NCI-H446 treated with DMSO at 0.1 percent for 48 hours (cell line): ENCODE measurements around the gene CFAP61.

ENCODE experiments used
- DNase-seq: peaks from one replicate; lab custom pipeline; 2025; lab: John Stamatoyannopoulos, UW

CFAP61 gene

GRCh38 chr20:20364593-20365479 lies 312.5 kb downstream of the CFAP61 start:
- no peak for DNase-seq

DNA sequence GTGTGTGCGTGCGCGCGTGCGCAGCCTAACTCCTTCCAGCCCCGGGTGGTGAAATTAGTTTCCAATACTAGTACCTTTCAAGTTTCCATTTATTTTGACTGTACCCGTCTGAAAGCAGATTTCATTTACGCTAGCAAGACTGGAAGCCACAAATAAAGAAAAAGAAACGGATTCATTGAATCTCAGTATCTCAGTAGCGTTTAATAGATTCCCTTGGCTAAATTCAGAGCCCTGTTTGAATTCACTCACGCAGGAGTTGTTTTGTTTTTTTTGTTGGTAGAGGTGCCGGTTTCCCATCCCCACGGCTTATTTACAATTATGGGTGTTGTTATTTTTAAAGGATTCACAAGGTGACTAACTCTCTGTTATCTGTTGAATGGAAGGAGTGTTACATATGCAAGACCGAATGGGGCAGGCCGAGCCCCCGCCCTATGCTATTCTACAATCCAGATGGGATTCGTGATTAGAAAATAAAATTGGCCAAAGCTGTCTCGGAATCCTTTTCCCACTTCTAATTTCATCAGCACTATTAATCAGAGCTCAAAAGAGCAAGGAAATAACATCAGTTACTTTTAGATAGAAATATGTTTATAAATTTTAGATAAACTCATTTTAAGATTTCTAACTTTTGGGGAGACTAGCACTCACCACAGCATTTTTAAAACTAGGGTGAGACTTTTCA lies 313.3 kb downstream of the CFAP61 start:
- no peak for DNase-seq

DNA sequence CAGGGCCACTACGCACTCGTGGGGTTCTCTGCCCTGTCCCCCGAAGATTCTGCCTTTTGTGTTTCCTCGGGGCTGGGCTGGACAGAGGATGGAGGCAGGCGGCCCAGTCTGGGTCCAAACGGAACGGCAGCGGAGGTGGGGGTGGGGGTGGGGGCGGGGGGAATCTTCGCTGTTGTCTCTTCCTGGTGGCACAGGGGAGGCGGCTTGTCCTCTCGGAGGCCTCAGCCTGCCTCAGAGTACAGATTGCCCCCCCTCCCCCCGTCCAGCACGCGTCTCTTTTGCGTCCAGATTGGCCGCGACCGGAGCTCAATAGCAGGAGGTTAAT lies 314.2 kb downstream of the CFAP61 start:
- peak; percentile 53 for DNase-seq

DNA sequence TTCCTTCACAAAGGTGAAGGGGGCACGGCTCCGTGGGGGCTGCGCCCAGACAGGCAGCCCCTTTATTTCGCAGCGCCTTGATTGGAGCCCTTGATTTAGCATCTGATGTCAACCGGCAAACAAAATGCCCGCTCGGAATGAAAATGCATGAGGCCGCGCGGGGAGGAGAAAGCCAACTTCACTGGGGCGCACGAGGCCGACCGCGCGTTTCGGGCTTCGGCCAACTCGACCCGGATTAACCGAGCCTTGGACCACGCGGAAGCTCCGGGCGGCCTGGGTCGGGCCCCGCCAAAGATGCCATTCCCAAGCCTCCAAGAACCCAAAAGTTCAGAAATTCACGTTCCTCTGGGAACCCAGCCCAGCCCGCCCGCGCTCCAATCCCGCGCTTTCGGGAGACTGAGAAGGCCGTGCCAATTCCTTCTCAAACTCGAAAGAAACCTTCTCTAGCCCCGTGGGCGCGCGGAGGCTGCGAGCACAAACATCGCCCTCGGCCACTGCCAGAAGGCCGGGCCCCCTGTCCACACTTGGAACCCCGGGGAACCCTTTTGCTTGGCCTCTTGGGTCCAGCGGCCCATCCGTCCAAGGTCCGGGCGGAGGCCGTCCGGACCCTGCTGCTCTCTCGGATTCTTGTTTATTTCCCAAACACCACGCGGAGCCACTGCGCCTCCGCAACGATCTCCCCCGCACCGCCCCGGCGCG lies 314.7 kb downstream of the CFAP61 start:
- DNase-seq = peak; percentile 67

DNA sequence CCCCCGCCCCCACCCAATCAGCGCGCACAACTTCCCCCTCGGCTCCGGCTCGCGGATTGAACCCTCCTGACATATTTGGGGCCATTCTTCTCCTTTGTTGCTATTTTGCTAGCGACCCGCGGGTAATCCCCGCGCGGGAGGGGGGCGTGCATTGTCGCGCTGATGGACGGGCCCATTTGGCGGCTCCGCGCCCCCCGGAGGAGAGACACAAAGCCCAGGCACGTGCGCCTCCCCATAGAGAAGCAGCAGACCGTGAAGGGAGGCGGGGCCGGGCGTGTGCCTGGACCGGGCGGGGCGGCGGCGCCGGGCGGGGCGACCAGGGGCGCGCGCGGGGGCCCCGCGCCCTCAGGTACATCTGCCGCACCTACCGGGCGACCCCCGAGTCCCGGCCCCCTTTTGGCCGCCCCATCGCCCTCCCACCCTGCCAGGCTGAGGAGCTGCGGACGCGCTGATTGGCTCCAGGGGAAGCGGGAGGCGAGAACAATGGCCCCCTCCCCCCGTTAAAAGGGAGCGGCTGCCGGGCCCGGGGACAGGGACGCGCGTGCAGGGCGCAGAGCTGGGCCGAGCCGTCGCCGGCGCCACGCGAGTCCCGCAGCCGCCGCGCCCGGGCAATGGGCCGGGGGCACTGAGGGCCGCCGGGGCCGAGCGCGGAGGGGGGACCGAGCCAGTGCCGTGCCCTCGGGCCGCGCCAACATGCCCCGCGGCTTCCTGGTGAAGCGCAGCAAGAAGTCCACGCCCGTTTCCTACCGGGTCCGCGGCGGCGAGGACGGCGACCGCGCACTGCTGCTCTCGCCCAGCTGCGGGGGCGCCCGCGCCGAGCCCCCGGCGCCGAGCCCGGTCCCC lies 315.5 kb downstream of the CFAP61 start, which contains the start of gene INSM1:
TSS of gene INSM1 (plus strand) at position 530 of the 843 bp plus-strand sequence. CDS start at position 694, 164 bp downstream.
- DNase-seq = peak; percentile 98

GRCh38 chr20:20368418-20369249 lies 316.3 kb downstream of the CFAP61 start:
- no peak for DNase-seq

- no peak for DNase-seq
Measured at GRCh38 chr20:20369250-20370093, 317.1 kb downstream of the CFAP61 start.

- no peak for DNase-seq
Measured at GRCh38 chr20:20370094-20370575, 317.8 kb downstream of the CFAP61 start.

DNA sequence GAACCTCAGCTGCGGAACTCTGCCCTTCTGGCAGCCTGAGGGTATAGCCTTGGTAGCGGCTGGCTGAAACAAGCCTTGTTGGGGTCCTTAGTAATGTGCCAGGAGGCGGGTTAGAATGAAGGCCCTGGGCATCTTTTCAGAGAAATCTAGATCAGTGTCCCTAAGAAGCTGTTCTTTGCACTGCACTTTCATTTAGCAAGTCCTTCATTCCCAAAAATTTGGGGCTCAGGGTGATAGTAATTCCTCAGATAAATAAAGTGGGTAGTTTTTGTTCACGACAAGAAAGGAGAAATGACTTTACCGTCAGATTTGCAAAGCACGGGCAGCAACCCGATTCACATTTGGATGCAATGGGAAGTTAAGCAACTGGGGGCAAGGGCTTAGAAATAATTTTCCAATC lies 318.8 kb downstream of the CFAP61 start:
- DNase-seq = no peak

DNA sequence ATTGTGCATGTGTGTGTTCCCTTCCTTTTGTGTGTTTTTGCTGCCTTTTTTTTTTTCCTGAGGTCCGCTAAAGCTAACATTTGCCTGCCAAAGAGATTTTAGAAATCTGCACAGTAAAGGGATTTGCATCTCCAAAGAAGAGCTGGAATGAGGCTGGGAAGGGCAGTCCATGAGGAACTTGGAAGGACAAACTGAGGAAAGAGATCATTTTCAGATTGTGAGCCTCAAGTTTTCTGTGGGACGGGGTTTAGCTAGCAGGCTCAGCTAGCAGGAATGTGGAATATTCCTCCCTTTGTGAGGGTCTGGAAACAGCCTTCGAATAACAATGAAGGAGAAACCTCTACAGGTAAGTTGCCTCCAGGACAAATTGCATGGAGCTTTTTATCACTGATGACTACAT lies 319.3 kb downstream of the CFAP61 start:
- DNase-seq = no peak

GRCh38 chr20:20373091-20373571 lies 320.8 kb downstream of the CFAP61 start:
- peak; percentile 77 for DNase-seq

- DNase-seq = no peak
Measured at GRCh38 chr20:20375862-20376261, 323.5 kb downstream of the CFAP61 start.

- no peak for DNase-seq
Measured at GRCh38 chr20:20386192-20386591, 333.9 kb downstream of the CFAP61 start.

- no peak for DNase-seq
Measured at GRCh38 chr20:20390393-20390792, 338.1 kb downstream of the CFAP61 start.

- DNase-seq = no peak
Measured at GRCh38 chr20:20391115-20391514, 338.8 kb downstream of the CFAP61 start.

DNA sequence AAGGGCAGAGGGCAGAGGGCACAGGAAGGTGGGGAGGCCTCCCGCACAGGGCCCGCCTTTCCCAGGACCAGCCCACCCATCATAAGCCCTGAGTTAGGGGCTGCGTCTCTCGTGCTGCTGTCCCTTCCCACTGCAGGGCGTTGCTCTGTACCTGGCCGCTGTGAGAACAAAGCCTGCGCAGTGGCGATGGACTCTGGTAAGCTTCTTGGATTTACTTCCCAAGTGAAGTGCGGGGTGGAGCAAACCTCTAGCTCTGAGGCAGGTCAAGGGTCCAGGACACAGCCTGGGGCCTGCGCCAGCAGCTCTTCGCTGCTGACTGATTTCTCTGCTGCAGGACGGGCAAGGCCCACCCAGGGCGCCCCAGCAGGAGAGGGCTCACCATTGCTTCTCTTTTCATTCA lies 339.4 kb downstream of the CFAP61 start:
- no peak for DNase-seq

GRCh38 chr20:20393207-20394120 lies 341.1 kb downstream of the CFAP61 start:
- no peak for DNase-seq

DNA sequence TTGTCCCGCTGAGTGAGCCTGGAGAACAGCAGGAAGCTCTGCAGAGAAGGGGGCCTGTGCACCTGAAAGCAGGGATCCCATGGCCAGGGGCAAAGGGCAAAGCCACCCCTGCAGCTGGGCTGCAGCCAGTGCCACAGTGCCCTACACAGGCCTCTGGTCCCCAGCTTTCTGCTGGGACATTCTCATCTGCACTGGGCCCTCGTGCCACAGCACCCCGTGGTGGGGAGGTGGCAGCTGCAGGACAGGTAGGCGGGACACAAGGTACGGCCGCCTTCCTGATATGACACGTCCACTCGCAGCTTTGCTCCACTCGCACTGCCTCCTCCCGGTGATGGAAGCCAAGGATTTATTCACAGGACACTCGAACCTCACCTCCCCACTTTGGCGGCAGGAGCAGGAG lies 342.8 kb downstream of the CFAP61 start:
- no peak for DNase-seq
